Measurements from ENCODE around the gene ZNF518B.

ZNF518B gene

GRCh38 chr4:10459305-10459704, 2.1 kb upstream of the ZNF518B start:
- no peak overlapping the region for H3K4me3 ChIP-seq (ENCODE audit: low read depth, low read length)
- no peak for DNase-seq (ENCODE audit: low read depth, low spot score)
- TF ChIP-seq CTCF (IDR thresholded peaks at IDR 0.05; ENCODE audit: low read depth, low read length): no peak
- in situ Hi-C loops (cut with HindIII; ENCODE audit: low sequenced_read_pairs): no loop called here

- no peak for DNase-seq (ENCODE audit: low read depth, low spot score)
- no peak for TF ChIP-seq CTCF (IDR thresholded peaks at IDR 0.05; ENCODE audit: low read depth, low read length)
- in situ Hi-C loops (cut with HindIII; ENCODE audit: low sequenced_read_pairs): no loop called here
- no peak overlapping the region for H3K4me3 ChIP-seq (ENCODE audit: low read depth, low read length)
These were observed 951 bp upstream of the ZNF518B start for GRCh38 chr4:10458177-10458576.

GRCh38 chr4:10456595-10457254, 501 bp downstream of the ZNF518B start:
- no peak for TF ChIP-seq CTCF (IDR thresholded peaks at IDR 0.05; ENCODE audit: low read depth, low read length)
- in situ Hi-C loops (cut with HindIII; ENCODE audit: low sequenced_read_pairs): no loop called here
- DNase-seq (ENCODE audit: low read depth, low spot score): peak; percentile 54

GRCh38 chr4:10456260-10456594, 999 bp downstream of the ZNF518B start:
- peak overlapping the region; percentile 41 for H3K4me3 ChIP-seq (ENCODE audit: low read depth, low read length)
- no peak for TF ChIP-seq CTCF (IDR thresholded peaks at IDR 0.05; ENCODE audit: low read depth, low read length)
- in situ Hi-C loops (cut with HindIII; ENCODE audit: low sequenced_read_pairs): no loop called here
- no peak for DNase-seq (ENCODE audit: low read depth, low spot score)

More at GRCh38 chr4:10456595-10457254, 501 bp downstream of the ZNF518B start:
- H3K4me3 ChIP-seq (ENCODE audit: low read depth, low read length): peak overlapping the region; percentile 41

- H3K4me3 ChIP-seq (ENCODE audit: low read depth, low read length): no peak overlapping the region
- in situ Hi-C loops (cut with HindIII; ENCODE audit: low sequenced_read_pairs): no loop called here
- TF ChIP-seq CTCF (IDR thresholded peaks at IDR 0.05; ENCODE audit: low read depth, low read length): no peak
- no peak for DNase-seq (ENCODE audit: low read depth, low spot score)
These were observed 2.1 kb downstream of the ZNF518B start for GRCh38 chr4:10455133-10455532.

GRCh38 chr4:10454726-10455125, 2.5 kb downstream of the ZNF518B start:
- H3K4me3 ChIP-seq (ENCODE audit: low read depth, low read length): no peak overlapping the region
- in situ Hi-C loops (cut with HindIII; ENCODE audit: low sequenced_read_pairs): no loop called here
- no peak for TF ChIP-seq CTCF (IDR thresholded peaks at IDR 0.05; ENCODE audit: low read depth, low read length)
- no peak for DNase-seq (ENCODE audit: low read depth, low spot score)
